NCI-H1694 treated with DMSO at 0.1 percent for 48 hours (cell line): Measurements from ENCODE around the gene MRPL34.

Experiments used
- DNase-seq: peaks from one replicate; lab custom pipeline; 2025; lab: John Stamatoyannopoulos, UW

The MRPL34 gene

GRCh38 chr19:17328517-17329365 is 23.1 kb downstream of the MRPL34 start:
- DNase-seq = no peak

GRCh38 chr19:17329366-17330261 is 23.9 kb downstream of the MRPL34 start:
- no peak for DNase-seq

DNA sequence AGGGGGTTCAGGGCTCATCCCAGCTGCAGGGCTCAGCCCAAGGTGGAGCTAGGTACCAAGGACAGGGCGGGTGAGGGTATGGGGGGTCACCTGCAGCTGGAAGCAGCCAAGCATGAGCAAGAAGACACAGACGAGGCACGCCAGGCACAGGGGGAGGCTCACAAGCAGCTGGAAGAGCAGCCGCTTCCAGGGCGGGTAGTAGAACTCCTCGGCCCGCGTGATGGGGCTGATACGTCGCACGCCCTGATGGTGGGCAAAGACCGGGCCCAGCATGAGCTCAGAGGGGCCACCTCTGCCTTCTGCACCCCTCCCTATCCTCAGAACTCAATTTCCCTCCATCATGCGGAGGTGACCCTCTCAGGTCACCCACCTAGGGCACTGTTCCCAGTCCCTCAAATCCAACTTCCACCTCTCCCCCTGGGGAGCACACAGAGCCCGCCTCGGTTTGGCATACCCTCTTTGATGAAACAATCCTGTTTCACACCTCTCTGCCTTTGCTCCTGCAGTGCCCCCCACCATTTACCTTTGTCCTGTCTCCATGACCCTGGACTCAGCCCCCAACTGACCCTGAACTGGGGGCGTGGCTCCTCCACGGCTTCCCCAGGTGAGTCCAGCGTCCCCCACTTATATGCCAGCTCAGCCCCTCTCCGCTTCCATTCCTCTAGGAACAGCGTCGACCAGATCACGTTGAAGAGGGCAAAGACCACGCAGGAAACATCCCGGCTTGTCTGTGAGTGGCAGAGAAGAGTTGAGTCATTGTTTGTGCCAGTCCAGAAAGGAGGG is 24.8 kb downstream of the MRPL34 start:
- DNase-seq = no peak

GRCh38 chr19:17331045-17331558 is 25.4 kb downstream of the MRPL34 start:
- DNase-seq = no peak

- no peak for DNase-seq
Measured at GRCh38 chr19:17332360-17332676, 26.6 kb downstream of the MRPL34 start.

GRCh38 chr19:17332677-17333581 is 27.3 kb downstream of the MRPL34 start:
- DNase-seq = no peak

DNA sequence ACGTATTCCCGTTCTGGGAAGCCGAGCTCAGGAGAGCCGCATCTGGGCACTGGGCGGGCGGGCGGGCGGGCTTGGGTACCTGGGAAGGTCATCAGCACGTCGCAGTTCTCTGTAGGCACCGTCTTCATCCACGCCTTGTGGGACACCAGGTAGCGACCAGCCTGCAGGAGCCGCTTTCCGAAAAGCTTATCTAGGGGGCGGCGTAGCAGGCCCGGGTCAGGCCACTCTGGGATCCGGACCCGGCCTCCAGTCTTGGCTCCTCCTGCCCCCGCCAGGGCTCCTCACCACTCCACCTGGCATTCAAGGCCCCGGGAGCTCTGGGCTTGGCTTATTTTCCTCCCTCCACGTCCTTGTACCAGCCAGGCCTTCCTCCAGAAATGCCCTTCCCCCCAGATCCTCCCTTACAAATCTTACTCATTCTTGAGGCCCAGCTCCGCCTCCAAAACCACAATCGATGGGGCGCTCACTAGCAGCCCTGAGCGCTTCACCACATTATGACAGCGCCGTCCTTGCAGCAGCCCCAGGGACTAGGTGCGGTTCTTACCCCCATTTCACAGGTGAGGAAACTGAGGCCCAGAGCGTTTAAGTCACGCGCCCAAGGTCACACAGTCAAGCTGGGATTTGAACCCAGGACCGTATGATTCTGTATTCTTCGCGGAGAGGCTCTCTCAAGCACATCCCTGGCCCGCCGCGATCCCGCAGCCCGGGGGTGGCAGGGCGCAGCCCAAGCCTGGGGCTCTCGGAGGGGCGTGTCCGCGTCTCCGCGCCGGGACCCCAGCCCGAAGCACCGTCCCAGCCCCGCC is 28.1 kb downstream of the MRPL34 start:
- DNase-seq = no peak

- peak; percentile 86 for DNase-seq
Measured at GRCh38 chr19:17334414-17335409, 29.0 kb downstream of the MRPL34 start, which contains the start of gene ANO8. TSS of gene ANO8 (minus strand) at chr19:17334855. CDS start at chr19:17334670, 185 bp downstream.

DNA sequence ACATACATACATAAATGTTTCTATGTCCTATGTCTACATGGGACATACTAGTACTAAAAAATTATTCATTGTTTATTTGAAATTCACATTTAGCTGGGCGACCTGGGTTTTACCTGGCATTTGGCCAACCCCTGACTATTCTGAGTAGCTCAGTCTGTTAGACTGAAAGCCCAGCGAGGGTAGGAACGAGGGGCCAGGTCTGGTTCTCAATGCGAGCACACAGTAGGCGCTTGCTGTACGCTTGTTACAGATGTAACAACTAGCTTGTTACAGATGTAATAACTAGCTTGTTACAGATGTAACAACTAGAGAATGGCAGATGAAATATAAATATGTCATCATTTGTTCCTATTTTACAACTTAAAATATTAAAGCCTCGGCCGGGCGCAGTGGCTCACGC is 29.9 kb downstream of the MRPL34 start:
- no peak for DNase-seq

- DNase-seq = peak; percentile 97
Measured at GRCh38 chr19:17336872-17337674, 31.4 kb downstream of the MRPL34 start, which contains the start of gene GTPBP3. TSS of gene GTPBP3 (plus strand) at chr19:17337553. CDS start at chr19:17337612, 59 bp downstream.

DNA sequence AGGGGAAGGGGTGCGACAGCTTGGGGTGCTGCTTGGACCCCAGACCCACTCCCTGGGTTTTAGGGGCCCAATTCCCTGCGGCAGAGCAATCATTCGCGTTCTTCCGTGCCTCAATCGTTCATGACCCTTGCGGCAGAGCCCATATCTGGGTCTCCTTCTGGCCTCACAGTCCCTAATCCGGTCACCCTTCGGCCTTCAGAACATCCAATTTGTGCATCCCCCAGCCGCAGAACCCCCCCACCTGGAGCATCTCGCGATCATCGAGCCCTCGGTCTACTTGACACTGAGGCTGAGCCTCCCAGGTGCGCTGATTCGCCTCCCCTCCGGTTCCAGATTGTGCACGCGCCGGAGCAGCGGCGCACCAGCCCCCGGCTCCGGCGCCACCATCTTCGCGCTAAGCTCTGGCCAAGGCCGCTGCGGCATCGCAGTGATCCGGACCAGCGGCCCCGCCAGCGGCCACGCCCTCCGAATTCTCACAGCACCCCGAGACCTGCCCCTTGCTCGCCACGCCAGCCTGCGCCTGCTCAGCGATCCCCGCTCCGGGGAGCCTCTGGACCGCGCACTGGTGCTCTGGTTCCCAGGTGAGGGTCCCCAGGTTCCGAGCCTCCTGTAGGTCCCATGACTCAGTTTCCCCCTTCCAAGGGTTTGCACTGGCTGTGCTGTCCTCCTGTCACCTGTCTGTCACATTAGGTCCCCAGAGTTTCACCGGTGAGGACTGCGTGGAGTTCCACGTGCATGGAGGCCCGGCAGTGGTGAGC is 32.2 kb downstream of the MRPL34 start:
- no peak for DNase-seq

GRCh38 chr19:17338433-17339078 is 32.9 kb downstream of the MRPL34 start:
- DNase-seq = no peak

DNA sequence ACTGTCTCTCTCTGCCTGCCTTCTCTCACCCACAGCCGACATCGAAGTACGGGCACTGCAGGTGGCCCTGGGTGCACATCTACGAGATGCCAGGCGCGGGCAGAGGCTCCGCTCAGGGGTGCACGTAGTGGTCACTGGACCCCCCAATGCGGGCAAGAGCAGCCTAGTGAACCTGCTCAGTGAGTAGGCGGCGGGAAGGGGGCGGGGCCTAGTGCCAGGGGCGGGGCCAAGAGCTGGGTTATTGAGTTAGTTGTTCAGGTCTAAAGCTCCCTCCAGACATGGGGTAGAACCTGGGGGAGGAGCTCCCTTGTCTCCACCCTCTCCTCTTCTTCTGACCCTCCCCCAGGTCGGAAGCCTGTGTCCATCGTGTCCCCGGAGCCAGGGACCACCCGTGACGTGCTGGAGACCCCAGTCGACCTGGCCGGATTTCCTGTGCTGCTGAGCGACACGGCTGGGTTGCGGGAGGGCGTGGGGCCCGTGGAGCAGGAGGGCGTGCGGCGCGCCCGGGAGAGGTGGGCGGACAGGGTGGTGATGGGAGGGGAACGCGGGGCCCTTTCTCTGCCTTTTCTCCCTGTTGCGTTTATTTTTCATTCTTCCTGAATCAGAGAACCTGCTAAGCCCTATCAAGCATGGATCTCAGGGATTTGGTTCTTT is 33.5 kb downstream of the MRPL34 start:
- no peak for DNase-seq

DNA sequence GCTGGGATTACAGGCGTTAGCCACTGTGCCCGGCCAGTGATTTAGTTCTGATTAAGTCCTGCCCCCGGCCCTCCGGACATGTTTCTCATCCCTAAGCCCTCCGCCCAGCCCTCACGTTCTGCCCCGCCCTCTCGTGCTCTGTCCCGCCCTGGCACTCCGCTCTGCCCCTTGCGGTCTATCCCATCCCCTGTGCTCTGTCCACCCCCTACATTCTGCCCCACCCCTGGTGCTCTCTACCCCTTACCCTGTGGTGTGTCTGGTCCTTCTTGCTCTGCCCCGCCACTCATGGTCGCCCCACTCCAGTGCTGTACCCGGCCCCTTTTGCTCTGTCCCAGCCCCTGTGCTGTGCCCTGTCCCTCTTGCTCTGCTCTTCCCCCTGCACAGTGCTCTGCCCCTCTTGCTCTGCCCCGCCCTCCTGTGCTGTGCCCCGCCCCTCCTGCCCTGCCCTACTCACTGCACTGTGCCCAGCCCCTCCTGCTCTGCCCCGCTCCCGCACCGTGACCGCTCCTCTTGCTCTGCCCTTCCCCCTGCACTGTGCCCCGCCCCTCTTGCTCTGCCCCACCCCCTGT is 34.7 kb downstream of the MRPL34 start:
- no peak for DNase-seq

DNA sequence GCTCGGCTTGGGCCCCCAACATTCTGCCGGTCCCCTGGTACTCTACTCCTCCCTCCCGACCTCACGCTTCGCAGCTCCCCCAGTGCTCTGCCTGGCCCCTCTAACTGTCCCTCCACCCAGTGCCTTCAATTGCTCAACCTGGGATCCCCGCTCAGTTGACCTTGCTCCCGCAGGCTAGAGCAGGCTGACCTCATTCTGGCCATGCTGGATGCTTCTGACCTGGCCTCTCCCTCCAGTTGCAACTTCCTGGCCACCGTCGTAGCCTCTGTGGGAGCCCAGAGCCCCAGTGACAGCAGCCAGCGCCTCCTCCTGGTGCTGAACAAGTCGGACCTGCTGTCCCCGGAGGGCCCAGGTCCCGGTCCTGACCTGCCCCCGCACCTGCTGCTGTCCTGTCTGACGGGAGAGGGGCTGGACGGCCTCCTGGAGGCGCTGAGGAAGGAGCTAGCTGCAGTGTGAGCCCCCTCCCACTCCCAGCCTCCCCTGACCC is 35.2 kb downstream of the MRPL34 start:
- DNase-seq = no peak

GRCh38 chr19:17341386-17341785 is 35.7 kb downstream of the MRPL34 start:
- no peak for DNase-seq
